Adipocyte (in vitro differentiated cells): ENCODE measurements around the gene GLIS1.

Experiments used
- DNase-seq: peaks from one replicate; pipeline ENCODE4 v3.0.0-alpha.2; 2015; ENCODE audit warnings: low read depth
- H3K27me3 ChIP-seq: replicated peaks from 2 replicates; pipeline ENCODE4 v1.7.0; 2013; ENCODE audit warnings: mild to moderate bottlenecking, low read length, moderate library complexity; ENCODE audit not compliant: control insufficient read depth, insufficient read depth
- H3K36me3 ChIP-seq: 2 replicates; pipeline ENCODE4 v1.7.0; 2013; ENCODE audit warnings: low read length, mild to moderate bottlenecking, moderate library complexity; ENCODE audit not compliant: control insufficient read depth, insufficient read depth, severe bottlenecking
- H3K4me1 ChIP-seq: 2 replicates; pipeline ENCODE4 v1.7.0; 2013; ENCODE audit warnings: mild to moderate bottlenecking, low read length, moderate library complexity; ENCODE audit not compliant: control insufficient read depth, insufficient read depth
- H3K4me3 ChIP-seq: 2 replicates; pipeline ENCODE4 v1.7.0; 2013; ENCODE audit warnings: mild to moderate bottlenecking, low read length, moderate library complexity
- H3K9ac ChIP-seq: 2 replicates; pipeline ENCODE4 v1.7.0; 2013; ENCODE audit warnings: mild to moderate bottlenecking, low read length, moderate library complexity
- H3K9me3 ChIP-seq: 2 replicates; pipeline ENCODE4 v1.7.0; 2013; ENCODE audit warnings: mild to moderate bottlenecking, low read length, moderate library complexity; ENCODE audit not compliant: control insufficient read depth

GLIS1 gene

DNA sequence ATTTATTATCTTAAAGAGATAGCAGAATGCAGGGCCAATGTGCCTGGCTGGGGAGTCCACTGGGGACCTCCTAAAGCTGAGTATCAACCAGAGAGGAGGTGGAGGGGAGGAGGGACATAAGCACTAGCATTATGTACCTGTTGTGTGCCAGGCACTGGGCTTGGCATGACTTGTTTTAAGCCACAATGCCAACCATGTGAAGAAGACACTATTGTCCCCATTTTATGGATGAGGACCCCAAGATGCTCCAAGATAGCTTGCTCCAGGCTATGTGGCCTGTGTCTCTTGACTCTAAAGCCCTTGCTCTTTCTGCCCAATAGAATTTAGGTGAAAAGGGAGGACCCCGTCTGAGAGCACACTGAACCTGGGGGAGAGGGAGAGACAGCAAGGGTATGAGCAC, 111.3 kb downstream of the GLIS1 start:
- Histone ChIP-seq H3K4me1 (peaks cover 14% of the 10 kb centered on the region), H3K36me3 (no peaks in the 10 kb centered on the region), H3K9me3 (no peaks in the 10 kb centered on the region), H3K4me3 (no peak overlapping the region), H3K9ac (no peak overlapping the region), H3K27me3 (peaks cover 12% of the 10 kb centered on the region)
- no peak for DNase-seq

DNA sequence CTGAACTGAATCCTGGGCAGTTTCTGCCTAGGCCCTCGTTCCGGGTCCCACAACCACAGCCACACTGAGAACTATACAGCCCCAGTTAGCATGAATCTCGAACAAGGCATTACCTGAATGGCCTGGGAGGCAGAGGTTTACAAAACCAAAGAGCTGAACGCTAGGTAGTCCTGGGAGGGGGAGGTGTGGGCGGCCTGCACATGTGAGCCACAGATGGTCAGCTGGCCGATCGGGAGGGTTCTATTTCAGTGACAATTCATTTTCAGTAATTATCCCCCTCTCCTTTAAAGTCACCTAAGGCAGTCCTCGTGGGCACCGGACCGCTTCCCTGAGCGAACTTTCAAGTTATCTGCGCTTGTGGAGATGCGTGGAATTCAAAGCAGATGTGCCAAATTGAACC, 111.9 kb downstream of the GLIS1 start:
- H3K36me3 ChIP-seq: no peaks in the 10 kb centered on the region
- H3K4me3 ChIP-seq: no peak overlapping the region
- H3K4me1 ChIP-seq: peaks cover 14% of the 10 kb centered on the region
- peaks cover 12% of the 10 kb centered on the region for H3K27me3 ChIP-seq
- no peak overlapping the region for H3K9ac ChIP-seq
- no peaks in the 10 kb centered on the region for H3K9me3 ChIP-seq
- DNase-seq: no peak

DNA sequence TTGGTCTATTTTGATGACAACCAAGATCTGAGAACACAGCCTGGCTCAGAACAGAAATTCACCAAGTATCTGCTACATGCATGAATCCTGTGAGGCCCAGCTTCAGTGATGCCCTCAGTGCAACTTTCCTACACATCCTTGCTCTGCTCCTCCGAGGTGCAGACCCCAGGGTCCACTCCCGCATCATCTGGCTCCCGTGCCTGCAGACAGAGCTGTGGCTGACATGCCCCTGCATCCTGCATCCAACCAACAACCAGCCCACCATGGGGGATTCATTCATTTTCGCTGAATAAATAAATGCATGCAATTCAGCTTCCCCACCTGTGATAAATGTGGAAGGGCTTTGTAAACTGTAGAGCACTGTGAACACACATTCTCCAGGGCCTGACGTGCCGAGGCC, 112.3 kb downstream of the GLIS1 start:
- H3K27me3 ChIP-seq: peaks cover 12% of the 10 kb centered on the region
- no peak for DNase-seq
- peaks cover 14% of the 10 kb centered on the region for H3K4me1 ChIP-seq
- H3K4me3 ChIP-seq: no peak overlapping the region
- no peaks in the 10 kb centered on the region for H3K36me3 ChIP-seq
- H3K9ac ChIP-seq: no peak overlapping the region
- H3K9me3 ChIP-seq: no peaks in the 10 kb centered on the region

DNA sequence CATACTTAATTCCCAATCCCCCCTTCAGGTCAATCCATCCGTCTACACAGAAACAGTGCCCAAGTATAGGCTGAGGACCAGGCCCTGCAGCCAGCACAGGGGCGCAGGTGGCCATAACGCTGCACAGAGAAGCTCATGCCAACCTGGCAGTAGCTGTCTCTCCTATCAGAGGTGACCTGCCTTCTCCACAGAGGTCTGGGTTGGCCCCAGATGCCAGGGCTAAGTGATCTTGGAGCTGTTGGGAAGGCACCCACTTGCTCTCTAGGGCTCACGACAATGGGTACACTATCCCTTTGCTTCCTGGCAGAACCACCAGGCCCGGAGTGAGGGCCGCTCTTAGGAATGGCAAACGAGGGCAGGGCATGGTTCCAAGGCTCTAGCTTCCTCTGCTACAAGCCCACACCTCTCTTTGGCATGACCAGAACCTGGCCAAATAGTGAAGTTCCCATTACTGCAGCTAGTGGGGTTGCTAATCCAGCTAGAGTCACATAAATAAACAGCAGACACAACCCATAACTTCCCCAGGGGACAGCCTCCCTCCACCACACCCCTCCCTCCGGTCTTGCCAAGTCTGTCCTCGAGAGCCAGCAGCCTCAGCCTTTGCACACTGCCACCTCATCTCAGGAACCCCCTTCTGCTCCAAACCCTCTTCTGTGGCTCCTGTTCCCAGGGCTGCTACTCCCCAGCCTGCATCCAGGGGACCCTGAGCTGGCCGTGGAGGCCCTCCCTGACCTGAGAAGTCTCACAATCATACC, 113.0 kb downstream of the GLIS1 start:
- no peak overlapping the region for H3K4me3 ChIP-seq
- H3K9me3 ChIP-seq: no peaks in the 10 kb centered on the region
- DNase-seq: peak; percentile 8
- peaks cover 12% of the 10 kb centered on the region for H3K27me3 ChIP-seq
- H3K9ac ChIP-seq: no peak overlapping the region
- H3K4me1 ChIP-seq: peaks cover 14% of the 10 kb centered on the region
- no peaks in the 10 kb centered on the region for H3K36me3 ChIP-seq

DNA sequence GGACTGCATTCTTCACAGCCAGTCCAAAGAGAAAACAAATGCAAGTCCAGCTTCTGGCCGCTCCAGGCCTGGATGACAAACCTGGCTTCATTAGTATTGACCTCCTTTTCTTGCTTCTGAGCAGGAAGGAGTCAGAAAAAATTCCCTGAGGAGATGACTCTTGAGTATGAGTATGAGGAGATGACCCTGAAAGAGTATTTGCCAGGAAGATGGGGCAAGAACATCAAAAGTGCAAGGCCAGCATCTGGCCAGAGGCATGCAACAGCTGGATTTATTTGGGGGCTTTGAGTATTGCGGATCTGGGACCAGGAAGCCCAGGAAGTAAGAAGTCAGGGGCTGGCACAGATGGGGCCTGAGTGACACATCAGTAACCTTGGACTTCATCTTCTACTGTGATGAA, 113.9 kb downstream of the GLIS1 start:
- H3K9ac ChIP-seq: no peak overlapping the region
- H3K27me3 ChIP-seq: peaks cover 12% of the 10 kb centered on the region
- H3K4me3 ChIP-seq: no peak overlapping the region
- H3K4me1 ChIP-seq: peaks cover 14% of the 10 kb centered on the region
- no peaks in the 10 kb centered on the region for H3K9me3 ChIP-seq
- no peaks in the 10 kb centered on the region for H3K36me3 ChIP-seq
- peak; percentile 58 for DNase-seq

DNA sequence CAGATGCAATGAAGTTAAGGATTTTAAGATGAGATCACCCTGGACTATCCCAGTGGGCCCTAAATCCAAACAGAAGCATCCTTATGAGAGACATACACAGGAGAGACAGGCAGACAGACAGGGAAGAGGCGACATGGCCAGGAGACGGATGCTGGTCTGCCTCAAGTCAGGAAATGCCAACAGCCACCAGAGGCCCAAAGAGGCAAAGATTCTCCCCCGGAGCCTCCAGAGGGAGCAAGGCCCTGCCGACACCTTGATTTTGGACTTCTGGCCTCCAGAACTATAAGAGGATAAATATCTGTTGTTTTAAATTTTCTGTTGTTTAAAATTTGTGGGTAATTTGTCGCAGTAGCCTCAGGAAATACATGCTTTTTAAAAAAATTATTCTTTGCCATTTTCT, 116.4 kb downstream of the GLIS1 start:
- Histone ChIP-seq H3K4me3 (no peak overlapping the region), H3K9me3 (no peaks in the 10 kb centered on the region), H3K27me3 (peaks cover 4% of the 10 kb centered on the region), H3K4me1 (peaks cover 14% of the 10 kb centered on the region), H3K9ac (no peak overlapping the region), H3K36me3 (no peaks in the 10 kb centered on the region)
- no peak for DNase-seq

DNA sequence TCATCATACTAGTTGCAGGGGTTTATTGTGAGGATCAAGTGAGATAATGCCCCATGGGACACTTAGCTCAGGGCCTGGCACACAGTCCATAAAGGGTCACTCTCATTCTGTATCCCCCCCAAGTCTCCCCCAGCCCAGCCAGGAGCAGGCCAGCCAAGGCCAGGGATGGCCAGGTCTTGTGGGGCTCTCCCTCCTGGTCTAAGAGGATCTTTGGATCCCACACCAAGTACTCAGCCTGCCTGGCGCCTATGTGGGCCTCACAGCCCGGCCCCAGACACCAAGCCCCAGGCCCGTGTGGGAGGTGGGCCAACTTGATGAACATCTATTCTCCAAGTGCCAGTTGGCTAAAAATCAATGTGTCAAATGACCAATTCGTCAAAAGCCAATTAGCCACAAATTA, 117.8 kb downstream of the GLIS1 start:
- no peaks in the 10 kb centered on the region for H3K9me3 ChIP-seq
- H3K4me1 ChIP-seq: peaks cover 14% of the 10 kb centered on the region
- DNase-seq: no peak
- no peaks in the 10 kb centered on the region for H3K27me3 ChIP-seq
- H3K4me3 ChIP-seq: no peak overlapping the region
- H3K9ac ChIP-seq: no peak overlapping the region
- no peaks in the 10 kb centered on the region for H3K36me3 ChIP-seq

DNA sequence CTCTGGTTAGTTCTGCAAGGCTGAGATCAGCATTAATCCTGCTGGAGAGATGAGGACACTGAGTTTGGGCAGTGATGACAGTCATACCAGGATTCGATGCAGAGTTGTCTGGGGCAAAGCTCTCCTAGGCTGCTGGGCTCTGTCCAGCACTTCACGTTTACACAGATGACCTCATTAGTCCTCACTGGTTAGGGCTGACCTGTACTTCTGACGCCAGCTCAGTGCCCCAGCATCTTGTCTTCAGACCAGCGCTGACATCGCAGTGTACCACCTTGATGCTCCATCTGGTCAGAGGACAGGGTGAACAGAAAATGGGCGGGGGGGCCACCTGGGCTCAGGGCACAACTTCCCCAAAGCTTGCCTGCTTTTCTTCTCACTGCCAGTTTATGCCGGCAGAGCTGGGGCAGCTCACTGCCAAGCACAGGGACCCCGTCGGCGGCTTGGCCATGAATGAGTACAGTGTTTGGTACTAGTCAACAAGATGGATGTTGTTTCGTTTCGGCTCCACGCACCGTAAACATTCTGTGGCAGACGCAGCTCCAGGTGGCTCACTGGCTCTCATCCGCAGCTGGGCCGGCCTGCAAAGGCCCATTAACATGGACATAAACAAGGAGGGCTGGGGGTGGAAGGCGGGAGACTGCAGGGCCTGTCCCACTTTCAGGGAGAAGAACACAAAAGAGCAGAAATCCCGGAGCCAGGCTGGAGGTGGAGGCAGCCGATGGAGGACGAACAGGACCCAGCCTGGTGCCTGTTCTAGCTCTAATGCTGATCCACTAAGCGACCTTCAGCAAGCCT, 118.7 kb downstream of the GLIS1 start:
- Histone ChIP-seq H3K9me3 (no peaks in the 10 kb centered on the region), H3K36me3 (no peaks in the 10 kb centered on the region), H3K4me3 (no peak overlapping the region), H3K4me1 (peaks cover 5% of the 10 kb centered on the region), H3K9ac (no peak overlapping the region), H3K27me3 (no peaks in the 10 kb centered on the region)
- DNase-seq: peak; percentile 5

DNA sequence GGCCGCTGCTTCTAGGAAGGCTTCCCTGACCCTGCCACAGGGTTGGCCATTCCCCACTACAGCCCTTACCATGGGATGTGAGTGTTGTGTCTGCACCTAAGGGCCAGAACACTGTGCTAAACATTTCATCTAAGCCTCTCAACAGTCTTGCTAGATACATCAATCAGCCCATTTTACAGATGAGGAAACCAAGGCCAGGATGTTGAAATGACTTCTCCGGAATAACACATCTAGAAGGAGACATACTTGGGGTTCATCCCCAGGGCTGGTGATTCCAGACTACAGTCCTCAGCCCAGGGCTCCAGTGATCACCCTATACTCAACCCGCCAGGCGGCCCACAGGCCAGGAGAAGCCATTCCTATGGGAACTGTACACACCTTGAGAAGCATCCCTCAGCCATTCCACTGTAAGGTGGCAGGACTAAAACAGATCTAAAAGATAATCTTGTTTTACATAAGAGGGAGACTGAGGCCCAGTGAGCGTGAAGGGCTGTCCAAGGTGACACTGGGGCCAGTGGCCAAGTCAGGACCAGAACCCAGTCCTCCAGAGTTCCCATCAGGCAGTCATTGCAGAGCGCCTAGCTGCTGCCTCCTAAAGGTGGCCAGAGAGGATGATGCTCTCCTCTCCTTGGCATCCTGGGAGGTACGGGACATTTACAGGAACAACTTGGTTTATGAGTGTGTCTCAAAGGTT, 119.5 kb downstream of the GLIS1 start:
- Histone ChIP-seq H3K27me3 (no peaks in the 10 kb centered on the region), H3K9ac (no peak overlapping the region), H3K36me3 (no peaks in the 10 kb centered on the region), H3K4me1 (no peaks in the 10 kb centered on the region), H3K9me3 (no peaks in the 10 kb centered on the region), H3K4me3 (no peak overlapping the region)
- no peak for DNase-seq

DNA sequence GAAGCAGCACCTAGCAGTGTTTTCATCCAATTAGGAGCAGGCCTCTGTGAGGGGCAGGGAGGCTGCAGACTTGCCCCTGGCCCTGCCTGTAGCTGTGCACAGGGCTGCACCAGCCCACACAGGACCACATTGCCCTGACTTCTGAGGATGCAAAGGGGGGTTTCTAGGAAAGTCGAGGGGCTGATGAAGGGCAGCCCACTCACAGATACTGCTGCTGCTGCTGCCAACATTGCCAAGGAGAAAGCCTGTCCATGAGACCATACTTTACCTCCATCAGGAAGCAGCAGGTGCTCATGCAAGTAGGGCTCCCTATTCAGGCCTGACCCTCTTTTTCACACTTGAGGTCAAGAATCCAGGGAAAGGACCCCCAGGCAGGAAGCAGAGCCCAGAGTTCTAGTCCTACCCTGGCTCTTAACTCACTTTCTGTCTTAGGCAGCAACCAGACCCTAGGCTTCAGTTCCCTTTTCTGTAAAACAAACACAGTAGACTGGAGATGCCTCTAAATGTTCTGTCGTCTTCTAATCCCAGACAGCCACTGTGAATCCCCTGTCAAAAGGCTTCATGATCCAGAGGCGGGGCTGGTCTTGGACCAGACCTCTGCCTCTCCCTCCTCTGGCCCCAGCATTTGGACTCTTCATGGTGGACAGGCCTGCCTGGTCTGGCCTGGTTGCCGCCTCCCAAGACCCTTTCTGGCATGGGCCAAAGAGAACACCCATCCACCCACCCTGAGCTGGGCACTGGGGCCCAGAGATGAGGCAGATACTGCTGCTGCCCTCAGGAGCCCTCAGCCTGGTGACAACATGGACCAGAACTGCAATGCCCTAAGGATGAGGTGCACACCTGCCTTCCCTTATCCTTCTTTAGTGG, 120.2 kb downstream of the GLIS1 start:
- Histone ChIP-seq H3K4me1 (no peaks in the 10 kb centered on the region), H3K27me3 (no peaks in the 10 kb centered on the region), H3K36me3 (no peaks in the 10 kb centered on the region), H3K9ac (no peak overlapping the region), H3K9me3 (no peaks in the 10 kb centered on the region), H3K4me3 (no peak overlapping the region)
- DNase-seq: no peak
